Panc1 (cell line): ENCODE data around the gene GTF3C5.

Experiments used
- POLR2AphosphoS5 ChIP-seq: IDR thresholded peaks from 2 replicates; pipeline ENCODE4 v1.6.1; 2012; ENCODE audit warnings: mild to moderate bottlenecking, low read depth, low read length, moderate library complexity
- TCF7L2 ChIP-seq: IDR thresholded peaks from 2 replicates; pipeline ENCODE4 v1.6.1; 2011; ENCODE audit warnings: mild to moderate bottlenecking, low read depth, low read length, inconsistent platforms
- TF ChIP-seq, protein P1 (sequence below): fragments of 450-650 bp; IDR thresholded peaks from 2 replicates; pipeline ENCODE4 v1.5.1; 2017; ENCODE audit warnings: mild to moderate bottlenecking
- TF ChIP-seq, protein P2 (sequence below), 2 experiments: IDR thresholded peaks; 2 replicates each; pipeline ENCODE4 v1.6.1; 2011 to 2012; ENCODE audit warnings: low read depth in 2 of 2, control low read depth in 1 of 2, low read length in 1 of 2, mild to moderate bottlenecking in 1 of 2, moderate library complexity in 1 of 2; ENCODE audit not compliant: insufficient read depth in 1 of 2

DNA sequence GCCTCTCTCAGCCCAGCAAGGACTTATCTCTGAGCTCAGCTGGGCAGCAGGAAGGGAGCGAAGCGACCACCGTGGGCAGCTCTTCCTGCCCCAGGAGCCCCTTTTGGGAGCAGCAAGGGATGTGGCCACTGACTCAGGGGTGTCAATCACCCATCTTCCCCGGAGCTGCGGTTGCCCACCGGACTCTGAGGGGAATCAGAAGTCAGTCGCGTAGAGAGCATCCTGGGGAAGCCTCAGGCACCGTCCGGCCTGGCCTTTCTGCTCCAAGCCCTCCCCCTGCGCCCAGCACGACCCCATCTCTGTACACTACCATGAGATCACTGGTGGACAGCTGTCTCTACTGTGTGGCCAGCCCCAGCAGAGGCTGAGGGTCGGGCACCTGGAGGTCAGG lies 27.7 kb upstream of the GTF3C5 start:
- TF ChIP-seq, protein P1, sequence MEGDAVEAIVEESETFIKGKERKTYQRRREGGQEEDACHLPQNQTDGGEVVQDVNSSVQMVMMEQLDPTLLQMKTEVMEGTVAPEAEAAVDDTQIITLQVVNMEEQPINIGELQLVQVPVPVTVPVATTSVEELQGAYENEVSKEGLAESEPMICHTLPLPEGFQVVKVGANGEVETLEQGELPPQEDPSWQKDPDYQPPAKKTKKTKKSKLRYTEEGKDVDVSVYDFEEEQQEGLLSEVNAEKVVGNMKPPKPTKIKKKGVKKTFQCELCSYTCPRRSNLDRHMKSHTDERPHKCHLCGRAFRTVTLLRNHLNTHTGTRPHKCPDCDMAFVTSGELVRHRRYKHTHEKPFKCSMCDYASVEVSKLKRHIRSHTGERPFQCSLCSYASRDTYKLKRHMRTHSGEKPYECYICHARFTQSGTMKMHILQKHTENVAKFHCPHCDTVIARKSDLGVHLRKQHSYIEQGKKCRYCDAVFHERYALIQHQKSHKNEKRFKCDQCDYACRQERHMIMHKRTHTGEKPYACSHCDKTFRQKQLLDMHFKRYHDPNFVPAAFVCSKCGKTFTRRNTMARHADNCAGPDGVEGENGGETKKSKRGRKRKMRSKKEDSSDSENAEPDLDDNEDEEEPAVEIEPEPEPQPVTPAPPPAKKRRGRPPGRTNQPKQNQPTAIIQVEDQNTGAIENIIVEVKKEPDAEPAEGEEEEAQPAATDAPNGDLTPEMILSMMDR: no peak
- TF ChIP-seq POLR2AphosphoS5: no peak
- TF ChIP-seq, protein P2, sequence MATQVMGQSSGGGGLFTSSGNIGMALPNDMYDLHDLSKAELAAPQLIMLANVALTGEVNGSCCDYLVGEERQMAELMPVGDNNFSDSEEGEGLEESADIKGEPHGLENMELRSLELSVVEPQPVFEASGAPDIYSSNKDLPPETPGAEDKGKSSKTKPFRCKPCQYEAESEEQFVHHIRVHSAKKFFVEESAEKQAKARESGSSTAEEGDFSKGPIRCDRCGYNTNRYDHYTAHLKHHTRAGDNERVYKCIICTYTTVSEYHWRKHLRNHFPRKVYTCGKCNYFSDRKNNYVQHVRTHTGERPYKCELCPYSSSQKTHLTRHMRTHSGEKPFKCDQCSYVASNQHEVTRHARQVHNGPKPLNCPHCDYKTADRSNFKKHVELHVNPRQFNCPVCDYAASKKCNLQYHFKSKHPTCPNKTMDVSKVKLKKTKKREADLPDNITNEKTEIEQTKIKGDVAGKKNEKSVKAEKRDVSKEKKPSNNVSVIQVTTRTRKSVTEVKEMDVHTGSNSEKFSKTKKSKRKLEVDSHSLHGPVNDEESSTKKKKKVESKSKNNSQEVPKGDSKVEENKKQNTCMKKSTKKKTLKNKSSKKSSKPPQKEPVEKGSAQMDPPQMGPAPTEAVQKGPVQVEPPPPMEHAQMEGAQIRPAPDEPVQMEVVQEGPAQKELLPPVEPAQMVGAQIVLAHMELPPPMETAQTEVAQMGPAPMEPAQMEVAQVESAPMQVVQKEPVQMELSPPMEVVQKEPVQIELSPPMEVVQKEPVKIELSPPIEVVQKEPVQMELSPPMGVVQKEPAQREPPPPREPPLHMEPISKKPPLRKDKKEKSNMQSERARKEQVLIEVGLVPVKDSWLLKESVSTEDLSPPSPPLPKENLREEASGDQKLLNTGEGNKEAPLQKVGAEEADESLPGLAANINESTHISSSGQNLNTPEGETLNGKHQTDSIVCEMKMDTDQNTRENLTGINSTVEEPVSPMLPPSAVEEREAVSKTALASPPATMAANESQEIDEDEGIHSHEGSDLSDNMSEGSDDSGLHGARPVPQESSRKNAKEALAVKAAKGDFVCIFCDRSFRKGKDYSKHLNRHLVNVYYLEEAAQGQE (IDR thresholded peaks at IDR 0.05; ENCODE audit: insufficient read depth in 1 of 2, low read depth in 2 of 2, low read length in 1 of 2): no peak
- TF ChIP-seq TCF7L2: no peak
